HAP-1 (cell line): ENCODE data around the gene SKAP1.

Source experiments
- DNase-seq, 2 experiments: peaks; one replicate each; pipeline ENCODE4 v3.0.0-alpha.2; 2016 to 2020; ENCODE audit warnings: low spot score in 2 of 2
- H3K27me3 ChIP-seq: fragments of 250-450 bp; sonication (Bioruptor Pico); 2 replicates; pipeline ENCODE4 v1.5.1; 2020; ENCODE audit warnings: low read depth, mild to moderate bottlenecking, moderate library complexity
- H3K36me3 ChIP-seq: fragments of 250-450 bp; sonication (Bioruptor Pico); replicated peaks from 2 replicates; pipeline ENCODE4 v1.5.1; 2020; ENCODE audit warnings: mild to moderate bottlenecking
- H3K4me1 ChIP-seq: fragments of 250-450 bp; sonication (Bioruptor Pico); 2 replicates; pipeline ENCODE4 v1.5.1; 2020; ENCODE audit warnings: mild to moderate bottlenecking
- H3K4me3 ChIP-seq: fragments of 250-450 bp; sonication (Bioruptor Pico); 2 replicates; pipeline ENCODE4 v1.5.1; 2020; ENCODE audit warnings: mild to moderate bottlenecking, moderate library complexity
- H3K9me3 ChIP-seq: fragments of 250-450 bp; sonication (Bioruptor Pico); 2 replicates; pipeline ENCODE4 v1.5.1; 2020; ENCODE audit warnings: mild to moderate bottlenecking, moderate library complexity
- in situ Hi-C: fragments of 300-500 bp; cut with MboI; formaldehyde crosslinking; loops from 3 replicates; pipeline ENCODE4 v1.14.3; 2020; ENCODE audit warnings: low sequenced_read_pairs, inconsistent platforms, mixed read lengths

Gene SKAP1

GRCh38 chr17:48144976-48145798 is 284.8 kb downstream of the SKAP1 start:
- DNase-seq: no peak
- no peak overlapping the region for H3K4me3 ChIP-seq
- H3K4me1 ChIP-seq: peaks cover 12% of the 10 kb centered on the region
- H3K36me3 ChIP-seq: no peaks in the 10 kb centered on the region
- peaks cover 58% of the 10 kb centered on the region for H3K27me3 ChIP-seq
- in situ Hi-C loops: no loop called here
- no peaks in the 10 kb centered on the region for H3K9me3 ChIP-seq

GRCh38 chr17:48144231-48144630 is 285.8 kb downstream of the SKAP1 start:
- no peaks in the 10 kb centered on the region for H3K9me3 ChIP-seq
- in situ Hi-C loops: no loop called here
- no peaks in the 10 kb centered on the region for H3K36me3 ChIP-seq
- DNase-seq: no peak
- peaks cover 56% of the 10 kb centered on the region for H3K27me3 ChIP-seq
- H3K4me1 ChIP-seq: peaks cover 2% of the 10 kb centered on the region; the same call in 1 of the 2 replicates
- no peak overlapping the region for H3K4me3 ChIP-seq

GRCh38 chr17:48143629-48144028 is 286.4 kb downstream of the SKAP1 start:
- Histone ChIP-seq H3K4me3 (no peak overlapping the region), H3K36me3 (no peaks in the 10 kb centered on the region), H3K9me3 (no peaks in the 10 kb centered on the region), H3K27me3 (peaks cover 50% of the 10 kb centered on the region), H3K4me1 (no peaks in the 10 kb centered on the region; the same call in 1 of the 2 replicates)
- in situ Hi-C loops: no loop called here
- no peak for DNase-seq

GRCh38 chr17:48139944-48140343 is 290.1 kb downstream of the SKAP1 start:
- no peaks in the 10 kb centered on the region for H3K36me3 ChIP-seq
- DNase-seq: no peak
- H3K9me3 ChIP-seq: no peaks in the 10 kb centered on the region
- H3K4me1 ChIP-seq: no peaks in the 10 kb centered on the region; the same call in 1 of the 2 replicates
- in situ Hi-C loops: no loop called here
- H3K4me3 ChIP-seq: no peak overlapping the region
- H3K27me3 ChIP-seq: peaks cover 35% of the 10 kb centered on the region

- no peak for DNase-seq
- H3K36me3 ChIP-seq: no peaks in the 10 kb centered on the region
- no peaks in the 10 kb centered on the region; the same call in 1 of the 2 replicates for H3K4me1 ChIP-seq
- in situ Hi-C loops: no loop called here
- H3K27me3 ChIP-seq: peaks cover 19% of the 10 kb centered on the region
- no peaks in the 10 kb centered on the region for H3K9me3 ChIP-seq
- H3K4me3 ChIP-seq: no peak overlapping the region
These were observed 292.4 kb downstream of the SKAP1 start for GRCh38 chr17:48137656-48138055.

GRCh38 chr17:48134912-48135480 is 295.0 kb downstream of the SKAP1 start:
- Histone ChIP-seq H3K4me3 (no peak overlapping the region), H3K4me1 (no peaks in the 10 kb centered on the region), H3K36me3 (no peaks in the 10 kb centered on the region), H3K27me3 (peaks cover 9% of the 10 kb centered on the region), H3K9me3 (no peaks in the 10 kb centered on the region)
- DNase-seq: no peak
- in situ Hi-C loops: loop anchor here (5.0 kb wide), 1 partner anchor 108 kb away; no protein-coding TSS in a partner anchor

GRCh38 chr17:48132385-48132784 is 297.6 kb downstream of the SKAP1 start:
- Histone ChIP-seq H3K4me3 (no peak overlapping the region), H3K9me3 (no peaks in the 10 kb centered on the region), H3K36me3 (no peaks in the 10 kb centered on the region), H3K27me3 (peaks cover 3% of the 10 kb centered on the region; the same call in 1 of the 2 replicates), H3K4me1 (no peaks in the 10 kb centered on the region)
- in situ Hi-C loops: loop anchor here (5.0 kb wide), 1 partner anchor 105 kb away; no protein-coding TSS in a partner anchor
- DNase-seq: no peak

GRCh38 chr17:48131216-48131824 is 298.7 kb downstream of the SKAP1 start:
- Histone ChIP-seq H3K4me3 (no peak overlapping the region), H3K9me3 (no peaks in the 10 kb centered on the region), H3K4me1 (no peaks in the 10 kb centered on the region), H3K27me3 (peaks cover 3% of the 10 kb centered on the region; the same call in 1 of the 2 replicates), H3K36me3 (no peaks in the 10 kb centered on the region)
- DNase-seq: peak; percentile 78 to 86
- in situ Hi-C loops: loop anchor here (5.0 kb wide), 1 partner anchor 104 kb away; no protein-coding TSS in a partner anchor

- Histone ChIP-seq H3K36me3 (no peaks in the 10 kb centered on the region), H3K4me3 (no peak overlapping the region), H3K4me1 (no peaks in the 10 kb centered on the region), H3K9me3 (no peaks in the 10 kb centered on the region), H3K27me3 (peaks cover 3% of the 10 kb centered on the region; the same call in 1 of the 2 replicates)
- in situ Hi-C loops: loop anchor here (5.0 kb wide), 1 partner anchor 103 kb away; no protein-coding TSS in a partner anchor
- DNase-seq: no peak
These were observed 300.0 kb downstream of the SKAP1 start for GRCh38 chr17:48129981-48130380.

- no peak for DNase-seq
- no peaks in the 10 kb centered on the region for H3K27me3 ChIP-seq
- in situ Hi-C loops: no loop called here
- H3K36me3 ChIP-seq: no peaks in the 10 kb centered on the region; the same call in 1 of the 2 replicates
- H3K4me1 ChIP-seq: no peaks in the 10 kb centered on the region
- H3K9me3 ChIP-seq: no peaks in the 10 kb centered on the region
- H3K4me3 ChIP-seq: no peak overlapping the region
These were observed 301.6 kb downstream of the SKAP1 start for GRCh38 chr17:48128400-48128799.

- DNase-seq: no peak
- no peaks in the 10 kb centered on the region for H3K4me1 ChIP-seq
- no peaks in the 10 kb centered on the region; the same call in 1 of the 2 replicates for H3K36me3 ChIP-seq
- H3K4me3 ChIP-seq: no peak overlapping the region
- in situ Hi-C loops: no loop called here
- no peaks in the 10 kb centered on the region for H3K9me3 ChIP-seq
- H3K27me3 ChIP-seq: no peaks in the 10 kb centered on the region
These were observed 302.5 kb downstream of the SKAP1 start for GRCh38 chr17:48127371-48128051.

GRCh38 chr17:48126532-48126850 is 303.5 kb downstream of the SKAP1 start:
- in situ Hi-C loops: no loop called here
- Histone ChIP-seq H3K4me1 (no peaks in the 10 kb centered on the region), H3K9me3 (no peaks in the 10 kb centered on the region), H3K36me3 (peaks cover 3% of the 10 kb centered on the region; the same call in 1 of the 2 replicates), H3K4me3 (no peak overlapping the region), H3K27me3 (no peaks in the 10 kb centered on the region)
- DNase-seq: no peak

GRCh38 chr17:48125829-48126531 is 304.0 kb downstream of the SKAP1 start:
- H3K4me3 ChIP-seq: no peak overlapping the region
- H3K9me3 ChIP-seq: no peaks in the 10 kb centered on the region
- H3K27me3 ChIP-seq: no peaks in the 10 kb centered on the region
- in situ Hi-C loops: no loop called here
- peaks cover 8% of the 10 kb centered on the region for H3K36me3 ChIP-seq
- no peaks in the 10 kb centered on the region for H3K4me1 ChIP-seq
- DNase-seq: no peak
